HG03025 (cell line): ENCODE data around the gene CLASP1.
"Not testable (repeated sequence)": the region's sequence is repeated elsewhere in the genome, so short reads cannot be mapped to it uniquely, and the experiment has no call there.

Source experiments
- ATAC-seq: cut with Tn5 transposase; IDR thresholded peaks from one replicate; pipeline ENCODE4 v1.9.1; 2021; ENCODE audit warnings: mild to moderate bottlenecking, moderate library complexity; ENCODE audit not compliant: unreplicated experiment, low FRiP score

The CLASP1 gene

GRCh38 chr2:121588357-121588756, 60.9 kb downstream of the CLASP1 start:
- no peak for ATAC-seq

GRCh38 chr2:121587131-121587530, 62.1 kb downstream of the CLASP1 start:
- ATAC-seq: no peak

GRCh38 chr2:121584741-121585140, 64.5 kb downstream of the CLASP1 start:
- no peak for ATAC-seq

- no peak for ATAC-seq
Observed at GRCh38 chr2:121583555-121583954, 65.7 kb downstream of the CLASP1 start.

GRCh38 chr2:121582272-121582671, 67.0 kb downstream of the CLASP1 start:
- no peak for ATAC-seq

- ATAC-seq: no peak
Observed at GRCh38 chr2:121579309-121579708, 70.0 kb downstream of the CLASP1 start.

GRCh38 chr2:121577381-121577780, 71.9 kb downstream of the CLASP1 start:
- no peak for ATAC-seq

- no peak for ATAC-seq
Observed at GRCh38 chr2:121576263-121576662, 73.0 kb downstream of the CLASP1 start.

GRCh38 chr2:121575800-121576199, 73.5 kb downstream of the CLASP1 start:
- ATAC-seq: no peak

- ATAC-seq: no peak
Observed at GRCh38 chr2:121570667-121571055, 78.6 kb downstream of the CLASP1 start.

- ATAC-seq: no peak
Observed at GRCh38 chr2:121570036-121570666, 79.1 kb downstream of the CLASP1 start.

GRCh38 chr2:121567957-121568409, 81.3 kb downstream of the CLASP1 start:
- ATAC-seq: no peak

- no peak for ATAC-seq
Observed at GRCh38 chr2:121567452-121567851, 81.8 kb downstream of the CLASP1 start.

GRCh38 chr2:121565389-121566250, 83.6 kb downstream of the CLASP1 start:
- ATAC-seq: no peak

GRCh38 chr2:121564905-121565304, 84.4 kb downstream of the CLASP1 start:
- no peak for ATAC-seq

GRCh38 chr2:121563754-121564153, 85.5 kb downstream of the CLASP1 start:
- ATAC-seq: not testable (repeated sequence)

GRCh38 chr2:121562269-121563176, 86.7 kb downstream of the CLASP1 start:
- no peak for ATAC-seq

- no peak for ATAC-seq
Observed at GRCh38 chr2:121561617-121562268, 87.5 kb downstream of the CLASP1 start.

GRCh38 chr2:121558329-121558728, 90.9 kb downstream of the CLASP1 start:
- peak; percentile 51 for ATAC-seq

- no peak for ATAC-seq
Observed at GRCh38 chr2:121555008-121555407, 94.3 kb downstream of the CLASP1 start.
